Nucleus accumbens (tissue), 56 donors: ENCODE measurements around the gene SRSF4.

Experiments used
- DNase-seq, 56 donors: peaks; one replicate each; lab custom pipeline; 2025; lab: John Stamatoyannopoulos, UW

The SRSF4 gene

GRCh38 chr1:29100487-29100886, 81.2 kb downstream of the SRSF4 start:
- no peak for DNase-seq

DNA sequence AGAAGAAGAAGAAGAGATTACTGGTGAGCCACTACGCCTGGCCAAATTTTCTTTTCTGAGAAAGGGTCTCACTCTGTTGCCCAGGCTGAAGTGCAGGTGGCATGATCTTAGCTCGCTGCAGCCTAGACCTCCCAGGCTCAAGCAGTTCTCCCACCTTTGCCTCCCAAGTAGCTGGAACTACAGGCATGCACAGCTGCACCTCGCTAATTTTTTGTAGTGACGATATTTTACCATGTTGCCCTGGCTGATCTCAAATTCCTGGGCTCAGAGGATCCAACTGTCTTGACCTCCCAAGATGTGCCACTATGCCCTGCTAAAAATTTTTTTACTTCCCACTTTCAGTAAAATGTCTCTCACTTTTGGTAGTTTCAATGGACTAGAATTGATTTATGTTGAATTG, 82.4 kb downstream of the SRSF4 start:
- DNase-seq: no peak
